GM18498 (cell line): ENCODE data around the gene COX15.
"Not testable (repeated sequence)": the region's sequence is repeated elsewhere in the genome, so short reads cannot be mapped to it uniquely, and the experiment has no call there.

Experiments
- ATAC-seq: cut with Tn5 transposase; IDR thresholded peaks from one replicate; pipeline ENCODE4 v1.9.1; 2021; ENCODE audit warnings: mild to moderate bottlenecking, moderate library complexity; ENCODE audit not compliant: unreplicated experiment

The COX15 gene

DNA sequence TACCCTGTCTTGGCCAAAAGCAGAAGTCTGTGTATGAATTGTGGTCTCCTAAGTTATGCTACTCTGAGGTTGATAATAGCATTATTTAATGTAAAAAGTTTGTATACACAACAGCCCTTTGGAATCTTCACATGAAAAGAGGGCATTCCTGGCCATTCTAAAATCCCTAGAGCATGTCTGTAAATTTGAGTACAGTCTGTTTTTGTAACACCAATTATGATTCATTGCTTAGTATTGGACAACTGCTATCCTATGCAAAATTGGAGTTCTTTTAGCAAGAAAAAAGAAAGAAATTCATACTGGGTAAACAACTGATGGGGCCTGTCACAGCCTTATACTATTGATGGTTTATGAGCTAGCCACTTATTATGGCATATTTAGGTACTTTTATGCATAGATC is 10.3 kb upstream of the COX15 start:
- no peak for ATAC-seq

DNA sequence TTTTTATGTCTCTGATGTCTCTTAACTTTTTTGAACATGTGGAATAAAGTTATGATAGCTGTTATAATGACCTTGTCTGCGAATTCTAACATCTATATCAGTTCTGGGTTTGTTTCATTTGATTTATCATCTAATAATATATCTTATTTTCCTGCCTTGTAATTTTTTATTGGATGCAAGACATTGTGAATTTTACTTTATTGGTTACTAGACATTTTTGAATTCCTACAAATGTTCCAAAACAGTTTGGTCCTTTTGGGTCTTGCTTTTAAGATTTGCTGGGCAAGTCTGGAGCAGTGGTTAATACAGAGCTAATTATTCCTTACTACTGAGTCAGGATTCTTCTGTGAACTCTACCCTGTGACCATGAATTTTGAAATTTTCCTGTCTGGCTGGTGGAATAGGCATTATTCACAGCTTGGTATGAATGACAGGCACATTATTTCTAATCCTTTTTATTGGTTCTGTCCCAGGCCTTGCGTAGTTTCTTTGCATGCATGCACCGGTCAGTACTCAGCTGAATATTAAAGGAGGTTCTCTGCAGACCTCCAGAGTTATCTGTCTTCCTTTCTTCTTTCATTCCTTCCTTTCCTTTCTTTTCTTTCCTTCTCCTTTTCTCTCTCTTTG is 9.1 kb upstream of the COX15 start:
- ATAC-seq = no peak

DNA sequence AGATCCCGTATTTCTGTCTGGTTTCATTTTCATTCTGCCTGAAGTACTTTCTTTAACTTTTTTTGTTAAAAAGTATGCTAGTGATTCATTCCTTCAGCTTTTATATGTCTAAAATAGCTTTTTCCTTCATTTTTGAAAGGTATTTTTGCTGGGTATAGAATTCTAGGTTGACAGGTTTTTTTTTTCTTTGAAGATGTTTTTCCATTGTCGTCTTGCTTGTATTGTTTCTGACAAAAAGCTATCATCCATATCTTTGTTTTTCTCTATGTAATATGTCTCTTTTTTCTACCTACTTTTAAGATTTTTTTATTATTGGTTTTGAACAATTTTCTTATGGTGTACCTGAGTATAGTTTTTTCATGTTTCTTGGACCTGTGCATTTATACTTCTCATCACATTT is 8.3 kb upstream of the COX15 start:
- ATAC-seq = no peak

DNA sequence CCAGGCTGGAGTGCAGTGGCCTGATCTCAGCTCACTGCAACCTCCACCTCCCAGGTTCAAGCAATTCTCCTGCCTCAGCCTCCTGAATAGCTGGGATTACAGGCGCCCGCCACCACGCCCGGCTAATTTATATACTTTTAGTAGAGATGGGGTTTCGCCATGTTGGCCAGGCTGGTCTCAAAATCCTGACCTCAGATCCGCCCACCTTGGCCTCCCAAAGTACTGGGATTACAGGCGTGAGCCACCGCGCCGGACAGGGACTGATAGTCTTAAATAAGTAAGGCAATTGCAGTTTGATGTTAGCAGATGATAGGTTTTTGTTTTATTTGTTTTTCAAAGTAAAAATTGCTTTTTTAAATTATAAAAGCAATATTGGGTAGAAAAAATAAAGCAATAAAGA is 2.2 kb upstream of the COX15 start:
- not testable (repeated sequence) for ATAC-seq

DNA sequence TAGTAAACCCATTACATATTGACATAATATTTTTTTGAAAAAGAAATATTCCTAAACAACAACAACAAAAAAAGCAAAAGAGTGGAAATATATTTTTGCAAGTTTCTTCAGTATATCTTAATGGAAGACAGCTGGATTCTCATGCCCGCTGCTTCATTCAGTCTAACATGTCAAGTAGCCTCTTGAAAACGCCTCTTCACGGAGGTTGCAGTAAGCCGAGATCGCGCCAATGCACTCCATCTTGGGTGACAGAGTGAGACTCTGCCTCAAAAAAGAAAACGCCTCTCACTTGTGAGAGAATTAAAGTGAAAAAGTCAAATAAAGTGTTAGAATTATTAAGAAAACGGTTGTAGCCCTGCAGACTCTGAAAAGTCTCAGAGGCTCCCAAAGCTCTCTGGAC is 1.4 kb upstream of the COX15 start:
- no peak for ATAC-seq

DNA sequence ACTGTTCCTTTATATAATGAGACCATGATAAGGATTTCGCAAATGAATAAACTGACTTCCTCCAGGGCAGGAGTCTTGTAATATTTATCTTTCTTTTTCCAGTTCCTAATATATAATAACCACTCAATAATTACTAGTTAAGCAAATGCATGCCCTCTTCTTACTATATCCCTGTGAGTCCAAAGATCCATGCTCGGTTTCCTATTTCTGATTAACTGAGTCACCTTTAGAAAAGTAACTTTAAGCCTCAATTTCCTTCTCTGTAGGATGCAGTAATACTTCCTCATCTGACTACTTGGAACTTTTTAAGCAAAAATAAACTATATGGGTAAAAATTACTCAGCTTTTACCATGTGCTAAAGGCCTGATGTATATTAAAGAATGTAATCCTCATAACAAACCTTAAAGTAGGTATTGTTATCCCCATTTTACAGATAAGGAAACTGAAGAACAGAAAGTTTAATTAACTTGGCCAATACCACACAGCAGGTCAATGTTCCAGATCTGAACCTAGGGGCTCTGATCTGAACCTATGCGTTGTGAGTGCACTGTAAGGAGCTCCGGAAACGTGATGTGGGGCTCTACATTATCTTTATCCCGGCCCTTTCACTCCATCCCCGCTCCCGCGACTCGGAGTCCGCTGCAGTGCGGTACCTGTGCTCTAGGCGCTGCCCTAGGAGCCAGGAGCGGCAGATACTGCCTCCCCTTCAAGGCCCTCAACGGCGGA is 458 bp downstream of the COX15 start:
- ATAC-seq = peak; percentile 48

DNA sequence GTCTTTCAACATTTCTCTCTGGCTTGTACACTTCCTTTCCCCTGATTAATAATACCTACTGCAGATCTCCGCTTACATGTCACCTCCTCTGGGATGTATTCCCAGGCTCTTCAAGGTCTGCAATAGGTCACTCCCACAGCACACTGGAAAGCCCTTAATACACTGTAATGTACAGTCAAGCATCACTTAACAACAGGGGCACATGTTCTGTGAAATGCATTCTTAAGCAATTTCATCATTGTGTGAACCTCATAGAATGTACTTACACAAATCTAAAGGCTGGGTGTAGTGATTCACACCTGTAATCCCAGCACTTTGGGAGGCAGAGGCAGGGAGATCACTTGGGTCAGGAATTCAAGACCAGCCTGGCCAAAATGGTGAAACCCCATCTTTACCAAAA is 1.9 kb downstream of the COX15 start:
- ATAC-seq = no peak

DNA sequence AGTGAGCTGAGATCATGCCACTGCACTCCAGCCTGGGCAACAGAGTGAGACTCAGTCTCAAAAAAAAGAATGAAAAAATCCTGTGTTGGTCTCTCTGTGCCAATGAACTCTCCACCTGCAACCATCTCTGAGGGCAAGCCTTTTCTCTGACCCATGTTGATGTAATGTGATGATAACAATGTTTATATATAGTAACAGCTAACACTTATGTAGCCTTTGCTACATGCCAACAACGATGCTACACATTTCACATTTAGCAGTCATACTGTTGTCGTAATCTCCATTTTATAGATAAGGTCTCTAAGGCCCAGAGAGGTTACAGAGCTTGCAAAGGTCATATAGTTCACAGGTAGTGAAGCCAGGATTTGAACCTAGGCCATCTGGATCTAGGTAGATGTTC is 11.5 kb downstream of the COX15 start:
- ATAC-seq = no peak

- ATAC-seq = no peak
Measured at GRCh38 chr10:99714446-99714845, 17.5 kb downstream of the COX15 start.

- peak; percentile 57 for ATAC-seq
Measured at GRCh38 chr10:99711129-99711719, 20.7 kb downstream of the COX15 start.

- ATAC-seq = peak; percentile 81
Measured at GRCh38 chr10:99709480-99710229, 22.3 kb downstream of the COX15 start.

- no peak for ATAC-seq
Measured at GRCh38 chr10:99708428-99709012, 23.4 kb downstream of the COX15 start.

GRCh38 chr10:99700649-99701048 is 31.3 kb downstream of the COX15 start:
- no peak for ATAC-seq

DNA sequence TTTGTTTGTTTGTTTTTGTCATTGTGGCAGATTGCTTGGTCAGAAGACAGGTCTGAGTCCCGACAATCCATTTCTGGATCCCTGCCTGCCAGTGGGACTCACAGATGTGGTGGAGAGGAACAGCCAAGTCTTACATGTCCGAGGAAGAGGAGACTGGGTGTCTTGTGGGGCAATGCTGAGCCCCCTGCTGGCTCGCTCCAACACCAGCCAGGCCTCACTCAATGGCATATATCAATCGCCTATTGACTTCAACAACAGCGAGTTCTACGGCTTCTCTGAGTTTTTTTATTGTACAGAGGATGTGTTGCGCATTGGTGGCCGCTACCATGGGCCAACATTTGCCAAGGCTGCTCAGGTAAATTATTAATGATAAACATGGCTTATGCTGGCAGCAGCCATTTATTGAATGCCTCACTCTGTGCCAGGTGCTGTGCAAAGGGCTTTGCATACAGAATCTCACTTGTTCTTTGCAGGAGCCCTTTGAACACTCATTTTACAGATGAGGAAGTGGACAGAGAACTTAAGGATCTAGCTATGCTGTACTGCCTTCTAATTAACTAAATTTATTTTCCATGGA is 33.3 kb downstream of the COX15 start:
- no peak for ATAC-seq

DNA sequence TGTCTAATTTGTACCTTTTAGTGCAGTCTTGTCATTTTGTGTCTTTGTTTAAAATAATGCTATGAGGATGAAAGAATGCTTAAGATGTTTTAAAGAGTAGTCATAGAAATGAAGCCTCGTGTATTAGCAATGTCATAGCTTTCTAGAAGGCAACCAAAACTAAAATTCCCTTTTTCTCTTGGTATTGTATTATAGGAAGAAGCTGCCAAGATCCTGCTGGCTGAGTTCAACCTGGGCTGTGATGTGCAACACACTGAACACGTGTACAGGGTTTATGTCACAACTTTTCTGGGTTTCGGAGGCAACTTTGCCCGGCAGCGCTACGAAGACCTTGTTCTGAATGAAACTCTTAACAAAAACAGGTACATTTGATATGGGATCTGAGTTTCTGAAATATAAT is 36.2 kb downstream of the COX15 start:
- ATAC-seq = no peak

GRCh38 chr10:99693933-99694583 is 37.9 kb downstream of the COX15 start:
- no peak for ATAC-seq

- no peak for ATAC-seq
Measured at GRCh38 chr10:99689461-99689860, 42.5 kb downstream of the COX15 start.

GRCh38 chr10:99685597-99685967 is 46.3 kb downstream of the COX15 start:
- ATAC-seq = peak; percentile 92

DNA sequence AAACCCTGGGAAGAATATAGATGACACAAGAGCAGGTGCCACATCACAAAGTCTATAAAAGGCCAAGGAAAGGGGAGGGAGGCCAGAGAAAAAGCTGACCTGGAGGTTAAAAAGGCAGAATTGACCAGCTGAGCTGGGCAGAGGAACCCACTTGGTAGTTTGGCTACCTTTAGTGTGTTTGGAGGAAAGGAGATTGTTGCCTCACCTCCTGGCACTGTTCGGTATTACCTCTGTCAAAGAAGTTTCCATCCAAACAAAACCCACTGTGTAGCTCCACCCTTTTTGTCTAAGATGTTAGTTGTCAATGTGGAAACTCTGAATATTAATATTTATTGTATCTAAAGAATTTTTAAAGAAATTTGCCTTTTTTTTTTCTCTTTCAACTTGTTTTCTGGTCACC is 49.2 kb downstream of the COX15 start:
- no peak for ATAC-seq
